Measurements from ENCODE around the gene RNF31.
"Not testable (repeated sequence)": the region's sequence is repeated elsewhere in the genome, so short reads cannot be mapped to it uniquely, and the experiment has no call there.

Gene RNF31

DNA sequence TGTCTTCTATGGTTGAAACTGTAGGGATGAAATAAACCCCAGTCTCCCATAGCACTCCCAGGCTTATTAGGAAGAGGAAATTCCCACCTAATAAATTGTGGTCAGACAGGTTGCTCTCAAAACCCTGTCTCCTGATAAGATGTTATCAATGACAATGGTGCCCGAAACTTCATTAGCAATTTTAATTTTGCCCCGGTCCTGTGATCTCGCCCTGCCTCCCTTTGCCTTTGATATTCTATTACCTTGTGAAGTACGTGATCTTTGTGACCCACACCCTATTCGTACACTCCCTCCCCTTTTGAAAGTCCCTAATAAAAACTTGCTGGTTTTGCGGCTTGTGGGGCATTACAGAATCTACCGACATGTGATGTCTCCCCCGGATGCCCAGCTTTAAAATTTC is 55.2 kb downstream of the RNF31 start:
- not testable (repeated sequence) for DNase-seq

- DNase-seq, result not testable (repeated sequence)
Measured at GRCh38 chr14:24203249-24203886, 56.1 kb downstream of the RNF31 start.

DNA sequence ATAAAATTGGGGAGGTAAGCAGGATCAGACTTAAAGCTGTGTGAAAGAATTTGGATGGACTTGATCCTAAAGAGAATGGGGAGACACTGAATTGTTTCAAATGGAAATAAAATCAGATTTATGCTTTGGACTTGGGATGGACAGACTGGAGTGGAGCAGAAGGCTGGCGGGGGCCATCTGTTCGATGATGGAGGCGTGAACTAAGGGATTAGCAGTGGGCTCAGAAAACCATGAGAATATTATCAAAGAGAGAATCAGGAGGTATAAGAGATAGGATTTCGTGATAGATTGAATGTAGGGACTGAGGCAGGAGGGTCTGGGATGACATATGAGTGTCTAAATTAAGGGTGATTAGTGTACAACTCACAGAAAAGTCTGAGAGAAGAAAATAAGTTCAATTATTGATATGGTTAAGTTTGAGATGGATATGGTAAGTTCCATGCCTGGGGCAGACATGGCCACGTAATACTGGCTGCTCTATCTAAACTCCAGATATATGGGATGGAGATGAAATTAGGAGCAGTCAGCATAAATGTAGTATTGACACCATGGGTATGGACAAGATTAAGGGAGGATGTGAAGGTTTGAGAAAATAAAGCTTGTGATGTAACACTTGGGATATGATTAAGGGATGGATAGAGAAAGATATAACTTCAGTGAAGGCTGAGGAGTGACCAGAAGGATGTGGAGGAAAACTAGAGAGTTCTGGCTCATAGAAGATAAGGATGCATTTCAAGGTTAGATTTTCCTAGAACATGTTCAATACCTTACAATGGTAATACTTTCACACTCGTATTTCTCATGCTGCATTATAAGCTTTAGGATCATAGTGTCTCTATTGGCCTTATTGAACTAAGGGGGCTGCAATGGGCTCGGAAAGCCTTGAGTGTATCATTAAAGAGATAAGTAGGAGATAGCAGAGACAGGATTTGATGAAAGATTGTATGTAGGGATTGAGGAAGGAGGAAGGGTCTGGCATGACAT is 57.2 kb downstream of the RNF31 start:
- DNase-seq, result no peak

DNA sequence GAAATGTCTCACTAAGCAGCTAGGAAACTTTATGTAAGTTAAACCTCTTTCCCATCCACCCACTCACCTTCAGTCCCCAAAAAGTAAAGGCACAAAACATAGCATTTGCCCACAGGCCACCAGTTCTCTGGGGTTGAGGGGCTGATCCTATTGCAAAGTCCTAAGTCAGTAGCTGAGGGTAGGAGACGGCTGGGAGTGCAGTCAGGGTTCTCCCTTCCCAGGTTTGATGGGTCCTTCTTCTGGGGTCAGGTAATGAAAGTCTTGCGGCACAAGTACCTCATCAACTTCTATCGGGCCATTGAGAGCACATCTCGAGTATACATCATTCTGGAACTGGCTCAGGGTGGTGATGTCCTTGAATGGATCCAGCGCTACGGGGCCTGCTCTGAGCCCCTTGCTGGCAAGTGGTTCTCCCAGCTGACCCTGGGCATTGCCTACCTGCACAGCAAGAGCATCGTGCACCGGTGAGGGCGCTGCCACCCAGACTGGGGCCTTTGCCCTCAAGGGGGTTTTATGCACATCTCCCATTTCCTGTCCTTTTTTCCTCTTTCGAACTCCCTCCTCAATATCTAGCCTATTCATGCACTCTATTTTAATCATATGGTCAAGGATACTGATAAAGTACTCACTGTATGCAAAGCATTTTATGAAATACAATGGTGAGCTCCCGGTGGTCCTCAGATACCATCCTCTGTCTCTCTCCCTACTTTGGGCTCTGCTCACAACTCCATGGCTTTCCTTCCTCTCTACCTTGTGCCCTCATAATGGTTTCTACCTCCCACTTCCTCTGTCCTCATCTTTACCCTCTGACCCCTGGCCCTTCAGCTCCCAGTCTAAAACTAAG is 59.2 kb downstream of the RNF31 start:
- no peak for DNase-seq

DNA sequence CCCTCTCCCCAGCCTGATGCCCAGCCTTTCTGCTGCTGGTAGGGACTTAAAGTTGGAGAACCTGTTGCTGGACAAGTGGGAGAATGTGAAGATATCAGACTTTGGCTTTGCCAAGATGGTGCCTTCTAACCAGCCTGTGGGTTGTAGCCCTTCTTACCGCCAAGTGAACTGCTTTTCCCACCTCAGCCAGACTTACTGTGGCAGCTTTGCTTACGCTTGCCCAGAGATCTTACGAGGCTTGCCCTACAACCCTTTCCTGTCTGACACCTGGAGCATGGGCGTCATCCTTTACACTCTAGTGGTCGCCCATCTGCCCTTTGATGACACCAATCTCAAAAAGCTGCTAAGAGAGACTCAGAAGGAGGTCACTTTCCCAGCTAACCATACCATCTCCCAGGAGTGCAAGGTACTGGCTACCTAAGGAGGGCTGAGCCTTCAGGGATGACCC is 59.8 kb downstream of the RNF31 start:
- DNase-seq, result no peak

- no peak for DNase-seq
Measured at GRCh38 chr14:24207625-24208024, 60.3 kb downstream of the RNF31 start.
